Measurements from ENCODE around the gene KCNH2.

KCNH2 gene

DNA sequence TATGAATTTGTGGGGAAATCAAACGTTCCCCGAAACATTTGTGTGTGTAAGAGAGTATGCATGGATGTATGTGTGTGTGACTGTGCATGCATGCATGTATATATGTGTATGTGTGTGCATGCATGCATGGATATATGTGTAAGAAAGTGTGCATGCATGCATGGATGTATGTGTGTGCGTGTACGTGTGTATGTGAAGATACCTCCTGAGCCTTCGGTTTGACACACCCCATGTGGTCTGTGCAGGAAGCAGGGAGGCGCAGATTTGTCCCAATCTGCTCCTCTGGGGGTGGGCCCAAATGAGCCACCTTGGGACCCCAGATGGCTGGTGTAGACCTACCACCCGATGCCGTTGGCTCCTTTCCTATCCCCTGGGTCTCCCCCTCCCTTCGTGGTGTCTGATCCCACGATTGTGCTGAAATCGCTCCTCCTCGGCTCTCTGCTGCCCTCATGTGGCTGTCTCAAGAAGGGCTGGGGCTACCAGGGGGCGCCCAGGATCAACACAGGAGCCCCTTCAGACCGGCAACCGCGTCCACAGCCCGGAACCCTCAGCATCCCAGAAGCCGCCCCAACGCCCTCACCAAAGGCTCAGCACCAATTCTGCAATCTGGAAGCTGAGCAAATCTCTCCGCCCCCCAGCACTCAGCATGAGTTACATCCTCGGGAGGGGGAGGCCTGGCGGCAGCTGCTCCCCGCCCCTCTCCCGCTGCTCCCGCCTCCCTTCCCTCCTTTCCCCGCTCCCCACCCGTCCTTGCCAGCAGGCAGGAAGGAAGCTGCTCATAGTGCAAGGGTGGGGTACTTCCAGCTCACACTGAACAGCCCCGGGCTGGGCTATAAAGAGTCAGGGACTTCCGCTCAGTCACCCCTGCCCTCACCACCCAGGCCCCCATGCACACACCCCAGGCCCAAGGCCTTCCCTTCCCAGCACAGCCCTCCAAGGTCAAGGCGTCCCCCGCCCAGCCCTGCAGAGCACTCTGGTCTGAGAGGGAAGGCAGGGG, 10.4 kb upstream of the KCNH2 start:
- H3K4me3 ChIP-seq (ENCODE audit: low read length): no peak overlapping the region
- no peak for DNase-seq (ENCODE audit: low read depth)
- TF ChIP-seq, protein P1, sequence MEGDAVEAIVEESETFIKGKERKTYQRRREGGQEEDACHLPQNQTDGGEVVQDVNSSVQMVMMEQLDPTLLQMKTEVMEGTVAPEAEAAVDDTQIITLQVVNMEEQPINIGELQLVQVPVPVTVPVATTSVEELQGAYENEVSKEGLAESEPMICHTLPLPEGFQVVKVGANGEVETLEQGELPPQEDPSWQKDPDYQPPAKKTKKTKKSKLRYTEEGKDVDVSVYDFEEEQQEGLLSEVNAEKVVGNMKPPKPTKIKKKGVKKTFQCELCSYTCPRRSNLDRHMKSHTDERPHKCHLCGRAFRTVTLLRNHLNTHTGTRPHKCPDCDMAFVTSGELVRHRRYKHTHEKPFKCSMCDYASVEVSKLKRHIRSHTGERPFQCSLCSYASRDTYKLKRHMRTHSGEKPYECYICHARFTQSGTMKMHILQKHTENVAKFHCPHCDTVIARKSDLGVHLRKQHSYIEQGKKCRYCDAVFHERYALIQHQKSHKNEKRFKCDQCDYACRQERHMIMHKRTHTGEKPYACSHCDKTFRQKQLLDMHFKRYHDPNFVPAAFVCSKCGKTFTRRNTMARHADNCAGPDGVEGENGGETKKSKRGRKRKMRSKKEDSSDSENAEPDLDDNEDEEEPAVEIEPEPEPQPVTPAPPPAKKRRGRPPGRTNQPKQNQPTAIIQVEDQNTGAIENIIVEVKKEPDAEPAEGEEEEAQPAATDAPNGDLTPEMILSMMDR (IDR thresholded peaks at IDR 0.05; ENCODE audit: insufficient read depth, low read depth, low read length, missing control alignments): peak; percentile 58

DNA sequence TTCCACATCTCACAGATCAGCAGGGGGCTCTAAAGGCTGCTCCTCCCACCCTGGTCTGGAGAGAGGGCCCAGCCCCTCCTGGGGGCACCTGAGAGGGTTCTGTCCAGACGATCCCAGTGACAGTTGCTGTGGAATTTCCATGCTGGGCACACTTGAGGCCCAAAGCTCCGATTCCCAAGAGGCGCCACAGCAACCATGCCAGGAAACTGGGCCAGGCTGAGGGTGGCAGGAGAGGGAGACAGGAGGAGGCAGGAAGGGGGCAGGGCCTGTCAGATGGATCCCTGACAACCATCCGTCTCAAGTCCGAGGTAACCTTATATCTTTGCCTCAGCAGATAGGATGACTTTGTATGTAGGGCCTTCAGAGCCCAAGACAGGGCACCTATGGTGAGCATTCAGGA, 8.4 kb upstream of the KCNH2 start:
- TF ChIP-seq, protein P1 (IDR thresholded peaks at IDR 0.05; ENCODE audit: insufficient read depth, low read depth, low read length, missing control alignments): no peak
- no peak overlapping the region for H3K4me3 ChIP-seq (ENCODE audit: low read length)
- DNase-seq (ENCODE audit: low read depth): no peak

DNA sequence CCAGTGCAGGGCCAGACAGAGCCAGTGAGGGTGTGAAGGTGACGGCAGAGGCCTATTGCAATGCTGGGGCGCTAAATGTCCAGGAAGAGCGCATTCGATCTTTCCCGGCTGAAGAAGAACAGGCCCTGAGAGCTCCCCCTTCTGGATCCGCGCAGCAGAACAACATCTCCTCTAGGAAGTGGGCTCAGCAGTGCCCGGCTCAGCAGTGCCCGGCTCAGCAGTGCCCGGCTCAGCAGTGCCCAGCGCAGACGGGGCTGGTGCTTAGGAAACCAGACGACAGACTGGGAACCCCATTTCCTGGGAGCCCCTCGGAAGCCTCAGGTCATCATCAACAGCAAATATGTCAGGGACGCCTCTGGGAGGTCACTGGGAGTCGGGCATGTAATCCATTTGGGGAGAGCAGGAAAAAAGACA, 8.0 kb upstream of the KCNH2 start:
- DNase-seq (ENCODE audit: low read depth): peak; percentile 60
- TF ChIP-seq, protein P1 (IDR thresholded peaks at IDR 0.05; ENCODE audit: insufficient read depth, low read depth, low read length, missing control alignments): peak; percentile 80
- H3K4me3 ChIP-seq (ENCODE audit: low read length): no peak overlapping the region

DNA sequence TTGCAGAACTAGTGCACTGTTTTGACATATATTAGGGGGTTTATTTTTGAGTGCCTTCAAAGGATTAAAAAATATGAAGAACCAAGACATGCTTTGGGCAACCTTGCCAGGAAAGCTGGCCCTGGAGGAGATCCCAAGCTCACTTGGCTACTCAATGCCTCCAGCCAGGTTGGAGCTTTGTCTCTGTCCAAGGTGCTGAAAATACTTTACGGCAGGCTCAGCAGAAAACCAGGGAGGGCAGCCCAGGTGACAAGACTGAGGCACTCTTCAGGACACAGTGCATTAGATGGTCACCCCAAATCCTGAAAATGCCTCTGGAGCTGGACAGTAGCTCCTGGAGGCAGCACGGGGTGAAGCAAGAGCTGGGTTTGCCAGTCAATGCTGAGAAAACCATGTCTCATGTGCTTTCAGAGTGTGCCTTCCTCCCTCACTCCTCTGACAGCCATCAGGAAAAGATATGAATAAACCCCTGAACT, 5.8 kb upstream of the KCNH2 start:
- DNase-seq (ENCODE audit: low read depth): peak; percentile 62
- TF ChIP-seq, protein P1 (IDR thresholded peaks at IDR 0.05; ENCODE audit: insufficient read depth, low read depth, low read length, missing control alignments): no peak
- H3K4me3 ChIP-seq (ENCODE audit: low read length): no peak overlapping the region

DNA sequence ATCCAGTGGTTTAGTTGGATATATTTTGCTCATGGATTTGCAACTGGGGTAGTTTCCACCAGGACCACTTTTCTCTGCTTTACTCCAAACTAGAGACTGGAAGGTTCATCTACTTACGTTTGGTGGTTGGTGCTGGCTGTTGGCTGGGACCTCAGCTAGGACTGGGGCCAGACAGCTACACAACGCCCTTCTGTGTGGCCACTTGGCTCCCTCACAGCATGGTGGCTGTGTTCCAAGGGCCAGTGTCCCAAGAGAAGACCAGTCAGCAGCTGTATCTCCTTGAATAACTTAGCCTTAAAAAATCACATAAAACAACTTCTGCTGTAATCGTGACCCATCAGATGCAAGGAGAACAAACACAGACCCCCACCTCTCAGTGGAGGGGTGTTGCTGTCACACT, 4.2 kb upstream of the KCNH2 start:
- DNase-seq (ENCODE audit: low read depth): no peak
- TF ChIP-seq, protein P1 (IDR thresholded peaks at IDR 0.05; ENCODE audit: insufficient read depth, low read depth, low read length, missing control alignments): no peak
- H3K4me3 ChIP-seq (ENCODE audit: low read length): no peak overlapping the region

DNA sequence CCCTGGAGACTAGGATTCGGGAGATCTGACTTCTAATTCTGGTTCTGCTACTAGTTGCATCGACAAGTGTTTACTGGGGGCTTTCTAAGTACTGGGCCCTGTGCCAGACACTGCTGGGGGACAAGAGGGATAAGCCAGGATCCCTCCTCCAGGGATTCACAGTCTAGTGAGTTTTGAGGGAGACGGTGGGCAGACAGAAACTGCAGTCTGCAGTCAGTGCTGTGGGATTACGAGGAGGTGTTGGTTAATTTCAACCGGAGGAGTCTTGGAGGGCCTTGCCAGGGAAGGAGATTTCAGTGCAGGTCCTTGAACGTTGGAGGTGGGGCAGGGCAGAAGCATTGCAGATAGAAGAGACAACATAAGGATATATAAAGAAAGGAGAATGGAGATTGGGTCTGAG, 3.5 kb upstream of the KCNH2 start:
- TF ChIP-seq, protein P1 (IDR thresholded peaks at IDR 0.05; ENCODE audit: insufficient read depth, low read depth, low read length, missing control alignments): no peak
- no peak for DNase-seq (ENCODE audit: low read depth)
- no peak overlapping the region for H3K4me3 ChIP-seq (ENCODE audit: low read length)
